Measurements from ENCODE around the gene AQP11. TPM values are rescaled to one million over a fixed set of nuclear protein-coding genes. Genes with fewer than 3 reads are reported as not detected.

AQP11 gene
- total RNA-seq, 1 donor, result 2.9 TPM

DNA sequence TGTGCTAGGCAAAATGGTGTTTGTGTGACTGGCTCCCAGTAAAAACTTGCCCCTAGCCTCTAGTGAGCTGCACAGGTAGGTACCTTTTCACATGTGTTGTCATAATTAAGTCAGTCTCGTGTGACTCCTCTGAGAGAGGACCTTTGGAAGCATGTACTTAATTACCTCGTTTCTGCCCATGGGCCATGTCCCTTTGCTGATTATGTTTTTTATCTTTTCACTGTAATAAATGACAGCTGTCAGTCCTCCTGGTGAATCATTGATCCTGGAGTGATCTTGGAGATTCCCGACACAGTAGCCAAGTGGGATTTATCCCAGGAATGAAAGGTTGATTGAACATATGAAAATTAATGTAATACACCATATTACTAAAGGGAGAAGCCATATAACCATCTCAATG lies 60.4 kb downstream of the AQP11 start:
- H2AFZ ChIP-seq (ENCODE audit: low read length), result no peak overlapping the region
- peak; percentile 5 for DNase-seq (ENCODE audit: insufficient read length, low spot score, missing footprints)
- no peaks in the 10 kb centered on the region for H3K36me3 ChIP-seq (ENCODE audit: insufficient read depth, low read length)
- peaks cover 4% of the 10 kb centered on the region for H3K4me1 ChIP-seq (ENCODE audit: insufficient read depth, low read length)
- H3K4me2 ChIP-seq (ENCODE audit: insufficient read depth, low read length), result no peak overlapping the region
- no peak overlapping the region for H3K27ac ChIP-seq (ENCODE audit: low read depth, low read length)
- TF ChIP-seq, protein P1, sequence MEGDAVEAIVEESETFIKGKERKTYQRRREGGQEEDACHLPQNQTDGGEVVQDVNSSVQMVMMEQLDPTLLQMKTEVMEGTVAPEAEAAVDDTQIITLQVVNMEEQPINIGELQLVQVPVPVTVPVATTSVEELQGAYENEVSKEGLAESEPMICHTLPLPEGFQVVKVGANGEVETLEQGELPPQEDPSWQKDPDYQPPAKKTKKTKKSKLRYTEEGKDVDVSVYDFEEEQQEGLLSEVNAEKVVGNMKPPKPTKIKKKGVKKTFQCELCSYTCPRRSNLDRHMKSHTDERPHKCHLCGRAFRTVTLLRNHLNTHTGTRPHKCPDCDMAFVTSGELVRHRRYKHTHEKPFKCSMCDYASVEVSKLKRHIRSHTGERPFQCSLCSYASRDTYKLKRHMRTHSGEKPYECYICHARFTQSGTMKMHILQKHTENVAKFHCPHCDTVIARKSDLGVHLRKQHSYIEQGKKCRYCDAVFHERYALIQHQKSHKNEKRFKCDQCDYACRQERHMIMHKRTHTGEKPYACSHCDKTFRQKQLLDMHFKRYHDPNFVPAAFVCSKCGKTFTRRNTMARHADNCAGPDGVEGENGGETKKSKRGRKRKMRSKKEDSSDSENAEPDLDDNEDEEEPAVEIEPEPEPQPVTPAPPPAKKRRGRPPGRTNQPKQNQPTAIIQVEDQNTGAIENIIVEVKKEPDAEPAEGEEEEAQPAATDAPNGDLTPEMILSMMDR (IDR thresholded peaks at IDR 0.05; ENCODE audit: extremely low read depth, low read depth, low read length), result no peak
- no peaks in the 10 kb centered on the region for H3K27me3 ChIP-seq (ENCODE audit: insufficient read depth, low read length)
- H3K79me2 ChIP-seq (ENCODE audit: insufficient read depth, low read length), result no peaks in the 10 kb centered on the region
- no peaks in the 10 kb centered on the region for H4K20me1 ChIP-seq (ENCODE audit: insufficient read depth, low read length)
- no peaks in the 10 kb centered on the region for H3K9me3 ChIP-seq (ENCODE audit: low read depth, low read length)
- no peak overlapping the region for H3K4me3 ChIP-seq (ENCODE audit: insufficient read depth, low read length)

DNA sequence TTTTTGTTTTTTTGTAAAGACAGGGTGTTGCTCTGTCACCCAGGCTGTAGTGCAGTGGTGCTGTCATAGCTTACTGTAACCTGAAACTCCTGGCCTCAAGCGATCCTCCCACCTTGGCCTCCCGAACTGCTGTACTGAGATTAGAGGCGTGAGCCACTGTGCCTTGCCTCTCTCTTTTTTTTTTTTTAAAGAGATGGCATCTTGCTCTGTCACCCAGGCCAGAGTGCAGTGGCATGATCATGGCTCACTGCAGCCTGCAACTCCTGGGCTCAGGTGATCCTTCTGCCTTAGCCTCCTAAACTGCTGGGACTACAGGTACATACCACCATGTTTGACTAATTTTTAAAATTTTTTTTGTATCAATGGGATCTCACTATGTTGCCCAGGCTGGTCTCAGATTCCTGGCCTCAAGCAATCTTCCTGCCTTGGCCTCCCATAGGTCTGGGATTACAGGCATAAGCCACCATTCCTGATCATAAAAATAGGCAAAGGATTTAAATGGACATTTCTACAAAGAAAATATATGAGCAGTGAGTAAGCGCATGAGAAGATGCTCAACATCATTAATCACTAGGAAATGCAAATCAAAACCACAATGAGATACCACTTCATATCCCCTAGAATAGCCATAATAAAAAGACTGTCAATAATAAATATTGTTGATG lies 65.1 kb downstream of the AQP11 start:
- Histone ChIP-seq H3K36me3 (ENCODE audit: insufficient read depth, low read length) (no peaks in the 10 kb centered on the region), H3K4me2 (ENCODE audit: insufficient read depth, low read length) (no peak overlapping the region), H3K4me1 (ENCODE audit: insufficient read depth, low read length) (no peaks in the 10 kb centered on the region), H4K20me1 (ENCODE audit: insufficient read depth, low read length) (no peaks in the 10 kb centered on the region), H3K27me3 (ENCODE audit: insufficient read depth, low read length) (no peaks in the 10 kb centered on the region), H3K4me3 (ENCODE audit: insufficient read depth, low read length) (no peak overlapping the region), H3K9me3 (ENCODE audit: low read depth, low read length) (no peaks in the 10 kb centered on the region), H2AFZ (ENCODE audit: low read length) (no peak overlapping the region), H3K79me2 (ENCODE audit: insufficient read depth, low read length) (no peaks in the 10 kb centered on the region), H3K27ac (ENCODE audit: low read depth, low read length) (no peak overlapping the region)
- DNase-seq (ENCODE audit: insufficient read length, low spot score, missing footprints), result no peak
- TF ChIP-seq, protein P1 (IDR thresholded peaks at IDR 0.05; ENCODE audit: extremely low read depth, low read depth, low read length), result no peak

DNA sequence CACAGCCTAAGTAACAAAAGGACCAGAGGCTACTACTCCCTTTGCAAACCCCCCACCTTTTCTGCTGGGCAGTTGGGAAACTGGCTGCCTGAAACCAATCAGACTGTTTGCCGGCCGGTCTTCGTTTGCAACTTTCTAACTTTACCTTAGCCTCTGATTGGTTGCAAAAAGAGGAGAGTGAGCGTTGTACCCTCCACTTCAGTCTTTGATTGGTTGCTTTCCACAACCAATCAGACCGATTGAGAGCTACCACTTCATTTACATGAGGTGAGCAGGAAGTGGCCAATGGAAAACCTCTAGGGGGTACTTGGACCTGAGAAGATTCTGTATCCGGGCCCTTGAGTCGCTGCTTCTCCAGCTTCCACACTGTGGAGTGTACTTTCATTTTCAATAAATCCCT lies 66.6 kb downstream of the AQP11 start:
- TF ChIP-seq, protein P1 (IDR thresholded peaks at IDR 0.05; ENCODE audit: extremely low read depth, low read depth, low read length), result no peak
- no peaks in the 10 kb centered on the region for H3K4me1 ChIP-seq (ENCODE audit: insufficient read depth, low read length)

DNA sequence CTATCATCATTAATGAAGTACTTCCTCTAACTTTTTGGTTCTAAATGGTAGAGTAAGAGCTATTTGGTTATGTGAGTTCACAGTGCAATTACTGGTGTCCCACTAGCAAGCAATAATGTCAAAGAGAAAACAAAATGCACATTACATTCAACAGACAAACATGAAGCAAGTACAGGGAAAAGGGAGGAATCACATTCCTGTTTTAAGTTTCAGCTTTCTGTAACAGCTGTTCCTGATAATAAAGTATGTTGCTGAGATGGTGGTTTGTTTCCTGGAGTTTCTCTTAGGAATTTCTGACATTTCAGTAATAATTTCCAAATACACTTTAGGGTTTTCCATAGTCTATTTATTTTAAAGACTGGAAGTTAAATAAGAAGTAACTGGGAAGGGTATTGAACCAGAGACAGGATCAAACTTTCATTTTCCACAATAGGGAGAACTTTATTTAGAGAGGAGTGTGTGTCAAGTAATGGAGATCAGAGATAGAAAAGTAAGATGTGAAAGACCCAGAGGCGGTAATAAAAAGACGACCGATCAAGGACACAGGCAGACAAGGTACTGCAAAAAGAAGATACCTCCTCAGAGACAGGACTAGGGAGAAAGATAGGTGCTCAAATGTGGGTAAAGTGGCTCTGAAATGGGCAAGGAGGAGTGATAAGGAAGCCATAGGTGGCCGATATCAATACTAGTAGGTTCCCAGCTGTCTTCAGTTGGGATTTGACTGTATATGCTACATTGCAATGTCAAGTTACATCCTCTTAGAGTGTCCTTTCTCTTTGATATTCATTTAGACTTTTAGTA lies 68.7 kb downstream of the AQP11 start:
- TF ChIP-seq, protein P1 (IDR thresholded peaks at IDR 0.05; ENCODE audit: extremely low read depth, low read depth, low read length), result no peak
- Histone ChIP-seq H3K4me1 (ENCODE audit: insufficient read depth, low read length) (no peaks in the 10 kb centered on the region), H3K79me2 (ENCODE audit: insufficient read depth, low read length) (no peaks in the 10 kb centered on the region), H3K4me2 (ENCODE audit: insufficient read depth, low read length) (no peak overlapping the region), H3K4me3 (ENCODE audit: insufficient read depth, low read length) (no peak overlapping the region), H3K27me3 (ENCODE audit: insufficient read depth, low read length) (no peaks in the 10 kb centered on the region), H2AFZ (ENCODE audit: low read length) (no peak overlapping the region), H3K27ac (ENCODE audit: low read depth, low read length) (no peak overlapping the region), H3K36me3 (ENCODE audit: insufficient read depth, low read length) (no peaks in the 10 kb centered on the region), H4K20me1 (ENCODE audit: insufficient read depth, low read length) (no peaks in the 10 kb centered on the region), H3K9me3 (ENCODE audit: low read depth, low read length) (no peaks in the 10 kb centered on the region)
- no peak for DNase-seq (ENCODE audit: insufficient read length, low spot score, missing footprints)

More for the DNA sequence above, 66.6 kb downstream of the AQP11 start:
- no peaks in the 10 kb centered on the region for H3K36me3 ChIP-seq (ENCODE audit: insufficient read depth, low read length)
- no peaks in the 10 kb centered on the region for H3K27me3 ChIP-seq (ENCODE audit: insufficient read depth, low read length)
- no peak overlapping the region for H3K27ac ChIP-seq (ENCODE audit: low read depth, low read length)
- DNase-seq (ENCODE audit: insufficient read length, low spot score, missing footprints), result no peak
- H3K9me3 ChIP-seq (ENCODE audit: low read depth, low read length), result no peaks in the 10 kb centered on the region
- H2AFZ ChIP-seq (ENCODE audit: low read length), result no peak overlapping the region
- no peak overlapping the region for H3K4me3 ChIP-seq (ENCODE audit: insufficient read depth, low read length)
- no peaks in the 10 kb centered on the region for H3K79me2 ChIP-seq (ENCODE audit: insufficient read depth, low read length)
- H4K20me1 ChIP-seq (ENCODE audit: insufficient read depth, low read length), result no peaks in the 10 kb centered on the region
- no peak overlapping the region for H3K4me2 ChIP-seq (ENCODE audit: insufficient read depth, low read length)

Measured in osteoblast (primary cell).